HepG2 (cell line): Measurements from ENCODE around the gene EIF5. TPM values are rescaled to one million over a fixed set of nuclear protein-coding genes. Genes with fewer than 3 reads are reported as not detected.
A peak's percentile ranks its signal among the peaks of the same experiment; 100 is the strongest.

Source experiments
- KLF6 ChIP-seq: IDR thresholded peaks from 2 replicates; pipeline ENCODE4 v1.8.0; 2016; ENCODE audit warnings: missing biosample characterization, missing genetic modification reagents
- KMT2B ChIP-seq: IDR thresholded peaks from 2 replicates; pipeline ENCODE4 v1.6.1; 2016; ENCODE audit warnings: missing genetic modification reagents, missing compliant biosample characterization
- MIER3 ChIP-seq: IDR thresholded peaks from 2 replicates; pipeline ENCODE4 v1.6.1; 2016; ENCODE audit warnings: missing compliant biosample characterization, borderline replicate concordance
- MIXL1 ChIP-seq: IDR thresholded peaks from 2 replicates; pipeline ENCODE4 v1.6.1; 2016
- NAIF1 ChIP-seq: sonication (generic); formaldehyde crosslinking; IDR thresholded peaks from 2 replicates; pipeline ENCODE4 v1.5.0; 2020; ENCODE audit warnings: mild to moderate bottlenecking, missing genetic modification reagents, borderline replicate concordance
- NFE2L1 ChIP-seq: sonication (generic); formaldehyde crosslinking; IDR thresholded peaks from 2 replicates; pipeline ENCODE4 v1.4.0; 2020; ENCODE audit warnings: missing genetic modification reagents, mild to moderate bottlenecking, borderline replicate concordance
- SP4 ChIP-seq: sonication (generic); formaldehyde crosslinking; IDR thresholded peaks from 2 replicates; pipeline ENCODE4 v1.8.1; 2023; ENCODE audit warnings: mild to moderate bottlenecking, missing genetic modification reagents
- SRSF4 ChIP-seq: fragments of 200-400 bp; formaldehyde crosslinking; IDR thresholded peaks from one replicate; pipeline ENCODE4 v1.6.1; 2018; ENCODE audit warnings: mild to moderate bottlenecking, low read depth, low read length, moderate library complexity; ENCODE audit not compliant: poor library complexity, severe bottlenecking
- TBP ChIP-seq: sonication (generic); formaldehyde crosslinking; IDR thresholded peaks from 2 replicates; pipeline ENCODE4 v1.5.0; 2020; ENCODE audit warnings: missing genetic modification reagents
- TP53 ChIP-seq: sonication (generic); formaldehyde crosslinking; conservative IDR thresholded peaks from 2 replicates; pipeline ENCODE4 v1.4.0; 2020; ENCODE audit warnings: missing genetic modification reagents
- ZC3H13 ChIP-seq: sonication (generic); formaldehyde crosslinking; IDR thresholded peaks from 2 replicates; pipeline ENCODE4 v1.8.1; 2023; ENCODE audit warnings: mild to moderate bottlenecking, missing genetic modification reagents, moderate library complexity
- ZFP62 ChIP-seq: sonication (generic); formaldehyde crosslinking; IDR thresholded peaks from 2 replicates; pipeline ENCODE4 v1.4.0; 2020; ENCODE audit warnings: missing genetic modification reagents
- ZNF616 ChIP-seq: sonication (generic); formaldehyde crosslinking; IDR thresholded peaks from 2 replicates; pipeline ENCODE4 v1.5.0; 2020; ENCODE audit warnings: low read depth, mild to moderate bottlenecking, missing genetic modification reagents
- ZNF839 ChIP-seq: sonication (generic); formaldehyde crosslinking; IDR thresholded peaks from 2 replicates; pipeline ENCODE4 v1.4.0; 2020; ENCODE audit warnings: missing genetic modification reagents, mild to moderate bottlenecking, borderline replicate concordance
- ZSCAN31 ChIP-seq: sonication (generic); formaldehyde crosslinking; IDR thresholded peaks from 2 replicates; pipeline ENCODE4 v1.5.0; 2020; ENCODE audit warnings: low read depth, mild to moderate bottlenecking, missing genetic modification reagents
- polyA plus RNA-seq, 8 experiments: library from polyadenylated mRNA; depleted of rRNA in 3 of 8; stranded (reverse) in 7 of 8; unstranded in 1 of 8; fragments of >200 nt; fragmentation: Illumina TruSeq in 4 of 8; extraction: Trizol in 4 of 8; gene quantifications; 2 replicates each; pipeline versions ENCODE4 v1.2.1 to v1.2.3, GENCODE V29; 2011 to 2016; ENCODE audit warnings: low read depth in 4 of 8, missing spikeins in 1 of 8, mixed read lengths in 1 of 8; ENCODE audit not compliant: insufficient read depth in 1 of 8
- total RNA-seq, 5 experiments: library from RNA; depleted of rRNA; stranded (reverse); fragments of >200 nt; fragmentation: Illumina TruSeq; extraction: Trizol; gene quantifications; 2 replicates each; pipeline ENCODE4 v1.2.3, GENCODE V29; 2016; ENCODE audit warnings: low read depth in 1 of 5
- TF ChIP-seq, protein P1 (sequence below): sonication (generic); formaldehyde crosslinking; IDR thresholded peaks from 2 replicates; pipeline ENCODE4 v1.4.0; 2020; ENCODE audit warnings: mild to moderate bottlenecking, missing genetic modification reagents, borderline replicate concordance
- TF ChIP-seq, protein P2 (sequence below): sonication (generic); formaldehyde crosslinking; IDR thresholded peaks from 2 replicates; pipeline ENCODE4 v1.4.0; 2020; ENCODE audit warnings: missing genetic modification reagents, mild to moderate bottlenecking, borderline replicate concordance
- TF ChIP-seq, protein P3 (sequence below): sonication (generic); formaldehyde crosslinking; IDR thresholded peaks from 2 replicates; pipeline ENCODE4 v1.9.0; 2022; ENCODE audit warnings: low read depth, missing genetic modification reagents

Gene EIF5
- total and polyA plus RNA-seq, 2 of the 13 experiments (the other 11 are each of a cell fraction or from before 2014, with no cell fraction given) = 189 to 281 TPM

DNA sequence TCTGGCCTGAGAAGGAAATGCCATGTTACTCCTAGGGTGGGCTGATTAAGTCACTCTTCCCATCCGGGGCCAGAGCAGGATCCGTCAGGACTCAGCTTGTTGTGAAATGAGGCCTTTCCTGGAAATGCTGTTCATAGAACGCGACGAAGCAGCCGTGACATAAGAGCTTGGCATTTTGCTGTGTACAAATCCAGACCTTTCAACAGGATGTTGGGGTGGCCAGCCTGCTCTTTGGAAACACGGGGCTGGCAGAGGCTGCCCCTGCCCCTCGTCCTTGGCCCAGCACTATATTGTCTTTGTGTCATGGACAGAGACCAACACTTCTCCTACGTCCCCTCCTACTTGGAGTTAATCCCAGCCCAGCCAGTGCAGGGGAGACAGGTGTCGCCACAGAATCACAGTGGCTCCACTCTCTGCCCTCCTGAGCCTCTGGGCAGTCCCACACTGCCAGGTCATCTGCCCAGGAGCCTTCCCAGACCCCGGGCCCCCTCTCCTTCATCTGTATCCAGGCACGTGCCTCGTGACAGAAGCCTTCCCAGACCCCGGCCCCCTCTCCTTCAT, 18.6 kb upstream of the EIF5 start (continued):
- TF ChIP-seq, protein P1, sequence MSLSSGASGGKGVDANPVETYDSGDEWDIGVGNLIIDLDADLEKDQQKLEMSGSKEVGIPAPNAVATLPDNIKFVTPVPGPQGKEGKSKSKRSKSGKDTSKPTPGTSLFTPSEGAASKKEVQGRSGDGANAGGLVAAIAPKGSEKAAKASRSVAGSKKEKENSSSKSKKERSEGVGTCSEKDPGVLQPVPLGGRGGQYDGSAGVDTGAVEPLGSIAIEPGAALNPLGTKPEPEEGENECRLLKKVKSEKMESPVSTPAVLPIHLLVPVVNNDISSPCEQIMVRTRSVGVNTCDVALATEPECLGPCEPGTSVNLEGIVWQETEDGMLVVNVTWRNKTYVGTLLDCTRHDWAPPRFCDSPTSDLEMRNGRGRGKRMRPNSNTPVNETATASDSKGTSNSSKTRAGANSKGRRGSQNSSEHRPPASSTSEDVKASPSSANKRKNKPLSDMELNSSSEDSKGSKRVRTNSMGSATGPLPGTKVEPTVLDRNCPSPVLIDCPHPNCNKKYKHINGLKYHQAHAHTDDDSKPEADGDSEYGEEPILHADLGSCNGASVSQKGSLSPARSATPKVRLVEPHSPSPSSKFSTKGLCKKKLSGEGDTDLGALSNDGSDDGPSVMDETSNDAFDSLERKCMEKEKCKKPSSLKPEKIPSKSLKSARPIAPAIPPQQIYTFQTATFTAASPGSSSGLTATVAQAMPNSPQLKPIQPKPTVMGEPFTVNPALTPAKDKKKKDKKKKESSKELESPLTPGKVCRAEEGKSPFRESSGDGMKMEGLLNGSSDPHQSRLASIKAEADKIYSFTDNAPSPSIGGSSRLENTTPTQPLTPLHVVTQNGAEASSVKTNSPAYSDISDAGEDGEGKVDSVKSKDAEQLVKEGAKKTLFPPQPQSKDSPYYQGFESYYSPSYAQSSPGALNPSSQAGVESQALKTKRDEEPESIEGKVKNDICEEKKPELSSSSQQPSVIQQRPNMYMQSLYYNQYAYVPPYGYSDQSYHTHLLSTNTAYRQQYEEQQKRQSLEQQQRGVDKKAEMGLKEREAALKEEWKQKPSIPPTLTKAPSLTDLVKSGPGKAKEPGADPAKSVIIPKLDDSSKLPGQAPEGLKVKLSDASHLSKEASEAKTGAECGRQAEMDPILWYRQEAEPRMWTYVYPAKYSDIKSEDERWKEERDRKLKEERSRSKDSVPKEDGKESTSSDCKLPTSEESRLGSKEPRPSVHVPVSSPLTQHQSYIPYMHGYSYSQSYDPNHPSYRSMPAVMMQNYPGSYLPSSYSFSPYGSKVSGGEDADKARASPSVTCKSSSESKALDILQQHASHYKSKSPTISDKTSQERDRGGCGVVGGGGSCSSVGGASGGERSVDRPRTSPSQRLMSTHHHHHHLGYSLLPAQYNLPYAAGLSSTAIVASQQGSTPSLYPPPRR = no peak; the same call in 1 of the 2 replicates
- TF ChIP-seq NAIF1 (CRISPR knock-in tag) (no peak), ZFP62 (CRISPR knock-in tag) (no peak), ZSCAN31 (CRISPR knock-in tag) (no peak), NFE2L1 (CRISPR knock-in tag) (no peak), ZNF616 (CRISPR knock-in tag) (no peak), ZC3H13 (CRISPR knock-in tag) (no peak), TP53 (CRISPR knock-in tag) (no peak), SRSF4 (no peak), ZNF839 (CRISPR knock-in tag) (no peak), MIXL1 (CRISPR knock-in tag) (no peak), KMT2B (CRISPR knock-in tag) (no peak; the same call in 1 of the 2 replicates), TBP (no peak), KLF6 (CRISPR knock-in tag) (0 out of 2 replicates have a peak, but pooled peaks have one; percentile 40), MIER3 (CRISPR knock-in tag) (peak; percentile 54; the same call in 1 of the 2 replicates), SP4 (CRISPR knock-in tag) (no peak)
- TF ChIP-seq, protein P2, sequence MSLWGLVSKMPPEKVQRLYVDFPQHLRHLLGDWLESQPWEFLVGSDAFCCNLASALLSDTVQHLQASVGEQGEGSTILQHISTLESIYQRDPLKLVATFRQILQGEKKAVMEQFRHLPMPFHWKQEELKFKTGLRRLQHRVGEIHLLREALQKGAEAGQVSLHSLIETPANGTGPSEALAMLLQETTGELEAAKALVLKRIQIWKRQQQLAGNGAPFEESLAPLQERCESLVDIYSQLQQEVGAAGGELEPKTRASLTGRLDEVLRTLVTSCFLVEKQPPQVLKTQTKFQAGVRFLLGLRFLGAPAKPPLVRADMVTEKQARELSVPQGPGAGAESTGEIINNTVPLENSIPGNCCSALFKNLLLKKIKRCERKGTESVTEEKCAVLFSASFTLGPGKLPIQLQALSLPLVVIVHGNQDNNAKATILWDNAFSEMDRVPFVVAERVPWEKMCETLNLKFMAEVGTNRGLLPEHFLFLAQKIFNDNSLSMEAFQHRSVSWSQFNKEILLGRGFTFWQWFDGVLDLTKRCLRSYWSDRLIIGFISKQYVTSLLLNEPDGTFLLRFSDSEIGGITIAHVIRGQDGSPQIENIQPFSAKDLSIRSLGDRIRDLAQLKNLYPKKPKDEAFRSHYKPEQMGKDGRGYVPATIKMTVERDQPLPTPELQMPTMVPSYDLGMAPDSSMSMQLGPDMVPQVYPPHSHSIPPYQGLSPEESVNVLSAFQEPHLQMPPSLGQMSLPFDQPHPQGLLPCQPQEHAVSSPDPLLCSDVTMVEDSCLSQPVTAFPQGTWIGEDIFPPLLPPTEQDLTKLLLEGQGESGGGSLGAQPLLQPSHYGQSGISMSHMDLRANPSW = no peak
- TF ChIP-seq, protein P3, sequence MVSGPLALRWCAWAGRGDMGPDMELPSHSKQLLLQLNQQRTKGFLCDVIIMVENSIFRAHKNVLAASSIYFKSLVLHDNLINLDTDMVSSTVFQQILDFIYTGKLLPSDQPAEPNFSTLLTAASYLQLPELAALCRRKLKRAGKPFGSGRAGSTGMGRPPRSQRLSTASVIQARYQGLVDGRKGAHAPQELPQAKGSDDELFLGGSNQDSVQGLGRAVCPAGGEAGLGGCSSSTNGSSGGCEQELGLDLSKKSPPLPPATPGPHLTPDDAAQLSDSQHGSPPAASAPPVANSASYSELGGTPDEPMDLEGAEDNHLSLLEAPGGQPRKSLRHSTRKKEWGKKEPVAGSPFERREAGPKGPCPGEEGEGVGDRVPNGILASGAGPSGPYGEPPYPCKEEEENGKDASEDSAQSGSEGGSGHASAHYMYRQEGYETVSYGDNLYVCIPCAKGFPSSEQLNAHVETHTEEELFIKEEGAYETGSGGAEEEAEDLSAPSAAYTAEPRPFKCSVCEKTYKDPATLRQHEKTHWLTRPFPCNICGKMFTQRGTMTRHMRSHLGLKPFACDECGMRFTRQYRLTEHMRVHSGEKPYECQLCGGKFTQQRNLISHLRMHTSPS = peak; percentile 97
